G401 (cell line): ENCODE results near the gene PRDM12. TPM values are rescaled to one million over a fixed set of nuclear protein-coding genes. Genes with fewer than 3 reads are reported as not detected.

ENCODE experiments used
- DNase-seq: peaks from one replicate; pipeline ENCODE4 v3.0.0-alpha.2; 2015; ENCODE audit warnings: low spot score
- in situ Hi-C: cut with HindIII; loops from 2 replicates; pipeline ENCODE4 v1.10.0; 2016; ENCODE audit warnings: low sequenced_read_pairs, mixed read lengths
- total RNA-seq: library from RNA; depleted of rRNA; stranded (reverse); fragments of >200 nt; shearing (Covaris generic); gene quantifications from 2 replicates; pipeline ENCODE4 v1.2.3, GENCODE V29; 2014; rRNA removed

PRDM12 gene
- not detected in 2 replicates for total RNA-seq

GRCh38 chr9:130664251-130665028 lies at the start of gene PRDM12:
Gene PRDM12, plus strand, starts transcription at chr9:130664594. Its CDS starts 60 bp downstream, at chr9:130664654.
- in situ Hi-C loops = no loop called here

GRCh38 chr9:130616451-130616850 lies 47.9 kb upstream of the PRDM12 start:
- in situ Hi-C loops = no loop called here

More at GRCh38 chr9:130664251-130665028, at the start of gene PRDM12:
- no peak for DNase-seq

GRCh38 chr9:130623466-130623865 lies 40.9 kb upstream of the PRDM12 start:
- DNase-seq = no peak
- in situ Hi-C loops = no loop called here

More at GRCh38 chr9:130616451-130616850, 47.9 kb upstream of the PRDM12 start:
- DNase-seq = no peak

DNA sequence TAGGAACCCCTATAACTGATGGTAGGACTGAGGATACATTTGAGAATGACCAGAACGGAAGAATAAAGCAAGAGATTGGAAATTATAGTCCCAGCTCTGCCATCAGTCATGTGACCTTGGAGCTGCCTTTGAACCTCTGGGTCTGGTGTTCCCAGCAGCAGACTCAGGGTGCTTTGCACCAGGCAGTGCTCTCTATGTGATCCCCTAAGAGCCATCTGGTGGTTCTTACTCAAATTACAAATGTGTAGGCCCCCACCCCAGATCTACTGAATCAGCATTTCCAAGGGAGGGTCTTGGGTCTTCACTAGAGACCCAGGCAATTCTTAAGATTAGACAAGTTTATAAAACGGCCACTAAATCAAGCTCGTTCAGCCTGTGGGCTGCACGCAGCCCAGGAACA lies 40.2 kb upstream of the PRDM12 start:
- in situ Hi-C loops = no loop called here
- DNase-seq = no peak

- no peak for DNase-seq
- in situ Hi-C loops = no loop called here
Measured at GRCh38 chr9:130626249-130626996, 38.0 kb upstream of the PRDM12 start.

- DNase-seq = peak; percentile 38
- in situ Hi-C loops = no loop called here
Measured at GRCh38 chr9:130627051-130627450, 37.3 kb upstream of the PRDM12 start.

GRCh38 chr9:130627896-130628792 lies 36.2 kb upstream of the PRDM12 start:
- in situ Hi-C loops = no loop called here
- no peak for DNase-seq

GRCh38 chr9:130629443-130630070 lies 34.8 kb upstream of the PRDM12 start:
- no peak for DNase-seq
- in situ Hi-C loops = no loop called here

DNA sequence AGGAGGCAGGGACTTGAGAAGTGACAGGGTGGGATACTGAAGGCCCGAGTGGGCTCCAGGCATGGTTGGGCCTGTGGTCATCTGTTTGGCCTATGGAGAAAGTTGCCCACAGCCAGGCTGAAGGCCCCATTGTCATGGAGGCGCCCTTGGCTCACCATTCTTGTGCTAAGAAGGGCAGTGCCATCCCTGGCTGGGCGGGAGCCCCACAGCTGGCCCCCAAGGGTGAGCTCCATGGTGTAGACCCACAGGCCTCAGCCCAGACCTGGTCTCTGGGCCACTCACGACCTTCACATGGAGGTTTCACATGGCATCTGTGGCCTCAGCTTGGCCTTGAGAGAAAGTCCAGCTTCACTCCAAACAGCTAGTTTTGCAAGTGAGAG lies 34.3 kb upstream of the PRDM12 start:
- no peak for DNase-seq
- in situ Hi-C loops = no loop called here

DNA sequence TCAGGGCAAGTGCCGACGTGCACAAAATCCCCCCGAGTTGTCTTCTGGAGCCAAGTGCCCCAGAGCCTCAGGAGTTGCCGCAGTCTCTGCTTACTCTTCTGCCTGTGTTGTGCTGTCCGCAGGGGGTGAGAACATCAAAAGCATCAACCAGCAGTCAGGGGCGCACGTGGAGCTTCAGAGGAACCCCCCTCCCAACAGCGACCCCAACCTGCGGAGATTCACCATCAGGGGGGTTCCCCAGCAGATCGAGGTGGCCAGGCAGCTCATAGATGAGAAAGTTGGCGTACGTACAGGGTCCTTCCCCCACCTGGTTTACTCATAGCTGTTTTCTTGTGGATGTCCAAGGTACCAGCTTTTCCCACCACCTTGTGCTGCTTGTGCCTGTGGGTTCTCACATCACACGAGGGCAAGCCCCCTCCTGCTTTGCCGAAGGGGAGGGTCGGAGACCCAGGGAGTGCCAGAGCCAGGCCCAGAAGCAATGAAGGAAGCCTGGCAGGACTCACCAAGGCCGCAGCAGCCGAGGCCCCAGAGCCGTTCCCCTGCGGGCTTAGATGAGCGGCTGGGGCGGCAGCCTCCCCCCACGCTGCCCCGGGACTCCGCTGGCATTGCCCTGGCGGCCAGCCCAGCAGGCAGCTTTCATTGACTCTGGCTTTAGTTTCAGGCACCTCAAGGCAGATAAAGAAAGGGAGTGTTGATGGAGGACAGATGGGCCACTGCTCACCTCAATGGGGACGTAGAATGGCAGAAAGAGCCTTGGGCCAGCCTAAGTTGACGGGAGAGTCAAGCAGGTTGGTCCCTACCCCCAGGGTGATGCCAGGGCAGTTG lies 33.7 kb upstream of the PRDM12 start:
- no peak for DNase-seq

GRCh38 chr9:130631331-130632080 lies 32.9 kb upstream of the PRDM12 start:
- no peak for DNase-seq
- in situ Hi-C loops = no loop called here

More for the DNA sequence above, 33.7 kb upstream of the PRDM12 start:
- in situ Hi-C loops = no loop called here

DNA sequence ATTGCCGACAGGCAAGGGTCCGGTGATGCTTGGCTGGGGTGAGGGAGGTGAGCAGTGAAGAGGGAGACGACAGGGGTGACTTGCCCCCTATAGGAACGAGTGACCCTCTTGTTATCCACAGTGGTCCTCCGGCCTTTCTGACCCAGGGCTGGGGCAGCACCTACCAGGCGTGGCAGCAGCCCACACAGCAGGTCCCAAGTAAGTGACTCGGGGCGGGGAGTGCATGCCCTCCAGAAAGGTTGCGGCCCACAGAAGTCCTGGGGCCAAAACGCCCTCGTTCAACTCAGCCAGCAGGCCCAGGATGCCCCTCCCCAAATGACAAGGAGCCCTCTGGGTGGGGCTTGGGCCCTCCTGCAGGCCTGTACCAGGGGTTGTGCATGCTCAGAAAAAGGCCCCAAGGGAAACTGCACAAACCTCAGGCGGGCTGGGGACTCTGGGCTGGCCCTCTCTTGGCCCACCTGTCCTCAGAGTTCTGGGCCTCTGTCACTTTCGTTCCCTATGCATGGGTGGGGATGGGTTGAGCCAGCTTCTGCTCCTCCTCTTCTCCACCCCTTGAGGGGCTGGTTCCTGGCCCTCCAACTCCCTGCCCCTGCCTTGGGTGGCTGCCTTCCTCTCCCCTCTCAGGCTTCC lies 32.2 kb upstream of the PRDM12 start:
- in situ Hi-C loops = no loop called here
- no peak for DNase-seq

DNA sequence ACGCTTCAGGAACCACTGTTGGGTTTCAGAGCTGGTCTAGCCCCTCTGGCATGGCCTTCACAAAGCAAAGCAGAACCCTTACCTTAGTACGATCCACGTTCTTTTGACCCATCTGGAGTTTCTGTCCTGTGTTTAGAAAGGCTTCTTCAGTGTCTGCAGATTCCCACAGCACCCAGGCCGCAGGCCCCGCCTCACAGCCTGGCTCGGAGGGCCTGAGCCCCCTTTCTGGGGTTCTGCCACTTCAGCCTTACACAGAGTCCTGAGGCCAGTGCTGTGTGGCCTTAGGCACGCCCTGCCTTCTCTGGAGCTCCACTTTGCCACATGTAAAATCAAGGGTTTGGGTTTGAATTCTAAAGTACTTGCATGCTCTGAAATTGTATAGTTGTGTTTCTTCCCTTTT lies 31.6 kb upstream of the PRDM12 start:
- in situ Hi-C loops = no loop called here
- DNase-seq = no peak

- no peak for DNase-seq
- in situ Hi-C loops = no loop called here
Measured at GRCh38 chr9:130633336-130634190, 30.8 kb upstream of the PRDM12 start.

- in situ Hi-C loops = no loop called here
- no peak for DNase-seq
Measured at GRCh38 chr9:130634191-130634768, 30.1 kb upstream of the PRDM12 start.

DNA sequence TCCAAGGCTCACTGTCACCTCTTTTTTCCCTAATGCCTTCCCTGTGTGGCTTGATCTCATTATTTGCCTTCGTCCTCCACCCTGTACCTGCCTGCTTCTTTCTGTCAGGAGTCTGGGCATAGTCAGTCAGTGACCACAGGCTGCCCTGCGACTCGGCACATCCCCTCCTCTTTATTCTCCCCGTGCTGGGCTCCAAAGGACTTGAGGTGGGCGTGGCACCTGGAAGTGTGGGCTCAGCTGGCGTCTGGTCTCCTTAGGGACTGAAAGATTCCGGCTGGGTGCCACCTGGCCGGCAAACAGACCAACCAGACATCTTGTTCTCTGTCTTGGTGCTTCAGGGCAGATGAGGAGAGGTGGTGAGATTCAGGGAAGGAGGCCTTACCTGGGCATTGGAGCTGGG lies 29.6 kb upstream of the PRDM12 start:
- no peak for DNase-seq
- in situ Hi-C loops = no loop called here
